Mesothelial cell of epicardium (in vitro differentiated cells): ENCODE data around the gene ZDHHC20. TPM values are rescaled to one million over a fixed set of nuclear protein-coding genes. Genes with fewer than 3 reads are reported as not detected.

ENCODE experiments used
- DNase-seq, 2 experiments: peaks; one replicate each; pipeline ENCODE4 v3.0.0; 2021; ENCODE audit warnings: low spot score in 2 of 2; ENCODE audit not compliant: unreplicated experiment in 2 of 2
- H3K27ac Mint-ChIP-seq: 2 replicates; pipeline ENCODE4 v1.8.0; 2021; ENCODE audit warnings: mixed read lengths
- H3K27me3 Mint-ChIP-seq: 2 replicates; pipeline ENCODE4 v1.8.0; 2021; ENCODE audit warnings: low read depth, mixed read lengths
- H3K36me3 Mint-ChIP-seq: 2 replicates; pipeline ENCODE4 v1.8.0; 2021; ENCODE audit warnings: mixed read lengths
- H3K4me1 Mint-ChIP-seq: 2 replicates; pipeline ENCODE4 v1.8.0; 2021; ENCODE audit warnings: mixed read lengths
- H3K4me3 Mint-ChIP-seq: 2 replicates; pipeline ENCODE4 v1.8.0; 2021; ENCODE audit warnings: mild to moderate bottlenecking, moderate library complexity, mixed read lengths
- H3K9me3 Mint-ChIP-seq: 2 replicates; pipeline ENCODE4 v1.8.0; 2021; ENCODE audit warnings: mixed read lengths
- CTCF ChIP-seq: fragments of 200-600 bp; sonication (generic); IDR thresholded peaks from one replicate; pipeline ENCODE4 v1.5.0; 2021; ENCODE audit warnings: antibody characterized with exemption; ENCODE audit not compliant: unreplicated experiment
- total RNA-seq: library from RNA; stranded (reverse); gene quantifications from 3 replicates; pipeline ENCODE4 v1.2.1, GENCODE V29; 2021

Gene ZDHHC20
- total RNA-seq, 1 donor from 2014 or later, result 66.8 TPM

DNA sequence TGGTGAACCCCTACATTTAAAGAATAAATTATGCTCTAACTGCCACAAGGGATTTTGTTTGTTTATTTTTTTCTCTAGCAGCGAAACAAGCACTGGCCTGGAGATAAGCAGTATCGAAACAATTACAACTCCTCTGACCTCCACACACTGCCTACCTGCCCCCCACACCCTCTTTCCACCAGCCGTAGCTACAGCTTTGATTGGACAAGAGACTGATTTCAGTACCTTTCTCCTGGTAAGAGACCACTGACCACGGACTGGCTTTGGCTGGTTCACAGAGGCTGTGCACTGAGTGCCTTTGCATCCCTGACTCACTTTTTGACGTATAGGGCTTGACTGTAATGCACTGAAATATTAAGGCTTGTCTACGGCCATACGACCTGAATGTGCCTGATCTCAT lies 7.4 kb upstream of the ZDHHC20 start:
- no peak overlapping the region for H3K27ac Mint-ChIP-seq
- peaks cover 11% of the 10 kb centered on the region for H3K4me1 Mint-ChIP-seq
- TF ChIP-seq CTCF, result no peak
- no peaks in the 10 kb centered on the region for H3K27me3 Mint-ChIP-seq
- H3K36me3 Mint-ChIP-seq, result peaks cover 14% of the 10 kb centered on the region
- DNase-seq, result no peak
- H3K9me3 Mint-ChIP-seq, result peaks cover 17% of the 10 kb centered on the region
- no peak overlapping the region for H3K4me3 Mint-ChIP-seq

GRCh38 chr13:21465710-21466160 lies 6.6 kb upstream of the ZDHHC20 start:
- Mint-ChIP-seq H3K36me3 (peaks cover 10% of the 10 kb centered on the region), H3K27me3 (no peaks in the 10 kb centered on the region), H3K4me3 (no peak overlapping the region), H3K27ac (no peak overlapping the region), H3K4me1 (peaks cover 11% of the 10 kb centered on the region), H3K9me3 (peaks cover 12% of the 10 kb centered on the region)
- DNase-seq, result no peak
- TF ChIP-seq CTCF, result no peak

DNA sequence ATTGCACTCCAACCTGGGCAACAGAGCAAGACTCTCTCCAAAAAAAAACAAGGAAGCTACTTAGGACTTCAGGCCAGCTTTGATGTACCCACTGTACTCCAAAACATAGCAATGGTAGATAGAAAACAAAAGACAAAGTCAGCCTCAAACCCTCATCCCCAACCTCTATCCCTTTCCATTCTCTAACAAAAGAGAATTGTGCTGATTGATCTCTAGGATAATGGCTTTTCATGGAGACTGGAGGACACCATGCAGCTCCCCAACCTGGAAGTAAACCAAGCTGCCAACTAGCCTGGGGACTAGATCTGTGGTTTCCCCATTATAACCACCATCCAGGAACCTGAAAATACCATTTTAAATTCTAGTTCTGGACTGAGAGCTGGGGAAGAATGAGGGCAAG lies 4.3 kb upstream of the ZDHHC20 start:
- Mint-ChIP-seq H3K4me1 (peaks cover 11% of the 10 kb centered on the region), H3K27me3 (no peaks in the 10 kb centered on the region), H3K27ac (no peak overlapping the region), H3K36me3 (no peaks in the 10 kb centered on the region), H3K9me3 (no peaks in the 10 kb centered on the region), H3K4me3 (no peak overlapping the region)
- no peak for TF ChIP-seq CTCF
- DNase-seq, result no peak

GRCh38 chr13:21461131-21461530 lies 2.0 kb upstream of the ZDHHC20 start:
- peaks cover 27% of the 10 kb centered on the region for H3K4me1 Mint-ChIP-seq
- no peaks in the 10 kb centered on the region for H3K27me3 Mint-ChIP-seq
- no peak for TF ChIP-seq CTCF
- no peak overlapping the region for H3K4me3 Mint-ChIP-seq
- no peaks in the 10 kb centered on the region for H3K36me3 Mint-ChIP-seq
- no peaks in the 10 kb centered on the region for H3K9me3 Mint-ChIP-seq
- H3K27ac Mint-ChIP-seq, result no peak overlapping the region
- no peak for DNase-seq

GRCh38 chr13:21458451-21458812 lies 671 bp downstream of the ZDHHC20 start:
- no peak for TF ChIP-seq CTCF
- H3K4me3 Mint-ChIP-seq, result peak overlapping the region; percentile 87
- H3K9me3 Mint-ChIP-seq, result peaks cover 6% of the 10 kb centered on the region
- H3K36me3 Mint-ChIP-seq, result peaks cover 12% of the 10 kb centered on the region
- no peak for DNase-seq
- H3K27me3 Mint-ChIP-seq, result no peaks in the 10 kb centered on the region
- peaks cover 17% of the 10 kb centered on the region for H3K4me1 Mint-ChIP-seq
- peak overlapping the region; percentile 78 for H3K27ac Mint-ChIP-seq
